Bone marrow (tissue), 2 donors: ENCODE measurements around the gene BEST4.
"Not testable (repeated sequence)": the region's sequence is repeated elsewhere in the genome, so short reads cannot be mapped to it uniquely, and the experiment has no call there.

Source experiments
- DNase-seq, 2 donors: peaks; one replicate each; lab custom pipeline; 2025; lab: John Stamatoyannopoulos, UW

The BEST4 gene

GRCh38 chr1:44777969-44778635 is 9.9 kb downstream of the BEST4 start:
- DNase-seq = no peak

GRCh38 chr1:44777547-44777946 is 10.4 kb downstream of the BEST4 start:
- DNase-seq = no peak

- DNase-seq = no peak
These were observed 11.3 kb downstream of the BEST4 start for GRCh38 chr1:44776730-44777068.

GRCh38 chr1:44775930-44776729 is 11.8 kb downstream of the BEST4 start:
- peak in 1 of 2 donors; percentile 3 for DNase-seq

- peak; percentile 69 to 94 for DNase-seq
These were observed 12.7 kb downstream of the BEST4 start, which contains the start of gene RPS8 for GRCh38 chr1:44775078-44775929. Gene RPS8 (plus strand): TSS chr1:44775540. CDS start chr1:44775597, 57 bp downstream.

- DNase-seq = not testable (repeated sequence)
These were observed 21.5 kb downstream of the BEST4 start for GRCh38 chr1:44766421-44766820.

GRCh38 chr1:44760876-44761275 is 27.1 kb downstream of the BEST4 start:
- DNase-seq = no peak

- no peak for DNase-seq
These were observed 28.9 kb downstream of the BEST4 start for GRCh38 chr1:44759077-44759476.

- DNase-seq = no peak
These were observed 30.6 kb downstream of the BEST4 start for GRCh38 chr1:44757420-44757819.

- DNase-seq = no peak
These were observed 40.1 kb downstream of the BEST4 start for GRCh38 chr1:44747878-44748277.

- no peak for DNase-seq
These were observed 44.8 kb downstream of the BEST4 start for GRCh38 chr1:44743211-44743610.

- DNase-seq = no peak
These were observed 47.8 kb downstream of the BEST4 start for GRCh38 chr1:44740179-44740617.

GRCh38 chr1:44739307-44740178 is 48.4 kb downstream of the BEST4 start, which contains the start of gene KIF2C:
Gene KIF2C (plus strand): TSS chr1:44739837. CDS start chr1:44739933, 96 bp downstream.
- DNase-seq = peak; percentile 78 to 96

- DNase-seq = not testable (repeated sequence)
These were observed 49.0 kb downstream of the BEST4 start for GRCh38 chr1:44738953-44739306.

- DNase-seq = no peak
These were observed 52.0 kb downstream of the BEST4 start for GRCh38 chr1:44735992-44736391.

- no peak for DNase-seq
These were observed 54.2 kb downstream of the BEST4 start for GRCh38 chr1:44733784-44734183.
